ENCODE measurements around the gene ZNF143.

DNA sequence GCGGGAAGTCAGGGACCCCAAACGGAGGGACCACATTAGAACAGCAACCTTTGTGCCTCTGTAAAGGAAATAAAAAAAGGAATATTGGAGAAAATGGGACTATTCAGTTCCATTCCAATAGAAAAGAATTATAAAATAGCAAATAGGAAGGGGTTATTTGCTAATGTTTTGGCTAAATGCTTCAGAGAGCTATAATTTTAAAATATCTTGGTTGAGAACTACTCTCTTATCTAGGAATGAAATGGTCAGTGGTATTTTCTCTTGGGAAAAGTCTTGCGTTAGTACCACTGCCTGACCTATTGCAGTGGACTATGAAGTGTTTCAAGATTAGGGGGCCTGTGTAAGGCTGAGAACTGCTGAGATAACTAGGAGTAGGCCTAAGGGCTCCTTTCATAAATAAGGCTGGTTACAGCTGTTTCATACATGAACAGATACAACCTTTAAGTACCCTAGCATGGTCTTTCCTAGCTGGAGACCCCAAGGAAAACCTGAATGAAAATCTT is 105.8 kb downstream of the ZNF143 start:
- TF ChIP-seq, protein P1, sequence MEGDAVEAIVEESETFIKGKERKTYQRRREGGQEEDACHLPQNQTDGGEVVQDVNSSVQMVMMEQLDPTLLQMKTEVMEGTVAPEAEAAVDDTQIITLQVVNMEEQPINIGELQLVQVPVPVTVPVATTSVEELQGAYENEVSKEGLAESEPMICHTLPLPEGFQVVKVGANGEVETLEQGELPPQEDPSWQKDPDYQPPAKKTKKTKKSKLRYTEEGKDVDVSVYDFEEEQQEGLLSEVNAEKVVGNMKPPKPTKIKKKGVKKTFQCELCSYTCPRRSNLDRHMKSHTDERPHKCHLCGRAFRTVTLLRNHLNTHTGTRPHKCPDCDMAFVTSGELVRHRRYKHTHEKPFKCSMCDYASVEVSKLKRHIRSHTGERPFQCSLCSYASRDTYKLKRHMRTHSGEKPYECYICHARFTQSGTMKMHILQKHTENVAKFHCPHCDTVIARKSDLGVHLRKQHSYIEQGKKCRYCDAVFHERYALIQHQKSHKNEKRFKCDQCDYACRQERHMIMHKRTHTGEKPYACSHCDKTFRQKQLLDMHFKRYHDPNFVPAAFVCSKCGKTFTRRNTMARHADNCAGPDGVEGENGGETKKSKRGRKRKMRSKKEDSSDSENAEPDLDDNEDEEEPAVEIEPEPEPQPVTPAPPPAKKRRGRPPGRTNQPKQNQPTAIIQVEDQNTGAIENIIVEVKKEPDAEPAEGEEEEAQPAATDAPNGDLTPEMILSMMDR (IDR thresholded peaks at IDR 0.05) = no peak
- TF ChIP-seq POLR2A (IDR thresholded peaks at IDR 0.05) (no peak), POLR2AphosphoS5 (IDR thresholded peaks at IDR 0.05; ENCODE audit: insufficient read depth in 1 of 2, low read depth in 1 of 2) (no peak)

Measured in vagina (tissue), 2 donors.